HAP-1 (cell line): ENCODE measurements around the gene TNFRSF19.
"Not testable (repeated sequence)": the region's sequence is repeated elsewhere in the genome, so short reads cannot be mapped to it uniquely, and the experiment has no call there.

Experiments
- DNase-seq, 2 experiments: peaks; one replicate each; pipeline ENCODE4 v3.0.0-alpha.2; 2016 to 2020; ENCODE audit warnings: low spot score in 2 of 2
- H3K27me3 ChIP-seq: fragments of 250-450 bp; sonication (Bioruptor Pico); 2 replicates; pipeline ENCODE4 v1.5.1; 2020; ENCODE audit warnings: low read depth, mild to moderate bottlenecking, moderate library complexity
- H3K36me3 ChIP-seq: fragments of 250-450 bp; sonication (Bioruptor Pico); replicated peaks from 2 replicates; pipeline ENCODE4 v1.5.1; 2020; ENCODE audit warnings: mild to moderate bottlenecking
- H3K4me1 ChIP-seq: fragments of 250-450 bp; sonication (Bioruptor Pico); 2 replicates; pipeline ENCODE4 v1.5.1; 2020; ENCODE audit warnings: mild to moderate bottlenecking
- H3K4me3 ChIP-seq: fragments of 250-450 bp; sonication (Bioruptor Pico); 2 replicates; pipeline ENCODE4 v1.5.1; 2020; ENCODE audit warnings: mild to moderate bottlenecking, moderate library complexity
- H3K9me3 ChIP-seq: fragments of 250-450 bp; sonication (Bioruptor Pico); 2 replicates; pipeline ENCODE4 v1.5.1; 2020; ENCODE audit warnings: mild to moderate bottlenecking, moderate library complexity
- in situ Hi-C: fragments of 300-500 bp; cut with MboI; formaldehyde crosslinking; loops from 3 replicates; pipeline ENCODE4 v1.14.3; 2020; ENCODE audit warnings: low sequenced_read_pairs, inconsistent platforms, mixed read lengths

TNFRSF19 gene, protein sequence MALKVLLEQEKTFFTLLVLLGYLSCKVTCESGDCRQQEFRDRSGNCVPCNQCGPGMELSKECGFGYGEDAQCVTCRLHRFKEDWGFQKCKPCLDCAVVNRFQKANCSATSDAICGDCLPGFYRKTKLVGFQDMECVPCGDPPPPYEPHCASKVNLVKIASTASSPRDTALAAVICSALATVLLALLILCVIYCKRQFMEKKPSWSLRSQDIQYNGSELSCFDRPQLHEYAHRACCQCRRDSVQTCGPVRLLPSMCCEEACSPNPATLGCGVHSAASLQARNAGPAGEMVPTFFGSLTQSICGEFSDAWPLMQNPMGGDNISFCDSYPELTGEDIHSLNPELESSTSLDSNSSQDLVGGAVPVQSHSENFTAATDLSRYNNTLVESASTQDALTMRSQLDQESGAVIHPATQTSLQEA

GRCh38 chr13:23570099-23570920, at the start of gene TNFRSF19:
Gene TNFRSF19 (plus strand): TSS chr13:23570412. CDS start chr13:23590184, 19,772 bp downstream.
- in situ Hi-C loops = no loop called here
- Histone ChIP-seq H3K27me3 (peaks cover 16% of the 10 kb centered on the region), H3K36me3 (no peaks in the 10 kb centered on the region), H3K4me1 (peaks cover 5% of the 10 kb centered on the region; the same call in 1 of the 2 replicates), H3K4me3 (no peak within 1 kb of the TSS), H3K9me3 (no peaks in the 10 kb centered on the region)
- DNase-seq = peak in 1 of 2 experiments; percentile 45

DNA sequence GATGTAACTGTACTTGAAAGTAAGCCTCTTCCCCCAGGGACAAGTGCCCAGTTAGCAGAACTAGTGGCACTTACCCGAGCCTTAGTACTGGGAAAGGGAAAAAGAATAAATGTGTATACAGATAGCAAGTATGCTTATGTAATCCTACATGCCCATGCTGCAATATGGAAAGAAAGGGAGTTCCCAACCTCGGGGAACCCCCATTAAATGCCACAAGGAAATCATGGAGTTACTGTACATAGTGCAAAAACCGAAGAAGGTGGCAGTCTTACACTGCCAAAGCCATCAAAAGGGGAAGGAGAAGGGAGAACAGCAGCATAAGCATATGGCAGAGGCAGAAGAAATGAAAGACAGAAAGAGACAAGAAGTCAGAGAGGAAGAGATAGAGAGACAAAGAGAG, 40.3 kb upstream of the TNFRSF19 start:
- DNase-seq, H3K27me3 ChIP-seq, H3K4me3 ChIP-seq, H3K36me3 ChIP-seq, in situ Hi-C loops, H3K4me1 ChIP-seq, H3K9me3 ChIP-seq: not testable (repeated sequence)

- Histone ChIP-seq H3K36me3 (no peaks in the 10 kb centered on the region), H3K4me3 (no peak overlapping the region), H3K27me3 (0 out of 2 replicates have a peak, but pooled peaks cover 3% of the 10 kb centered on the region), H3K4me1 (no peaks in the 10 kb centered on the region), H3K9me3 (no peaks in the 10 kb centered on the region; the same call in 1 of the 2 replicates)
- in situ Hi-C loops = no loop called here
- no peak for DNase-seq
Measured at GRCh38 chr13:23531446-23531845, 38.8 kb upstream of the TNFRSF19 start.

- no peaks in the 10 kb centered on the region for H3K4me1 ChIP-seq
- no peaks in the 10 kb centered on the region; the same call in 1 of the 2 replicates for H3K9me3 ChIP-seq
- no peak for DNase-seq
- 0 out of 2 replicates have a peak, but pooled peaks cover 3% of the 10 kb centered on the region for H3K27me3 ChIP-seq
- no peak overlapping the region for H3K4me3 ChIP-seq
- H3K36me3 ChIP-seq = no peaks in the 10 kb centered on the region
- in situ Hi-C loops = no loop called here
Measured at GRCh38 chr13:23534090-23534489, 36.1 kb upstream of the TNFRSF19 start.

DNA sequence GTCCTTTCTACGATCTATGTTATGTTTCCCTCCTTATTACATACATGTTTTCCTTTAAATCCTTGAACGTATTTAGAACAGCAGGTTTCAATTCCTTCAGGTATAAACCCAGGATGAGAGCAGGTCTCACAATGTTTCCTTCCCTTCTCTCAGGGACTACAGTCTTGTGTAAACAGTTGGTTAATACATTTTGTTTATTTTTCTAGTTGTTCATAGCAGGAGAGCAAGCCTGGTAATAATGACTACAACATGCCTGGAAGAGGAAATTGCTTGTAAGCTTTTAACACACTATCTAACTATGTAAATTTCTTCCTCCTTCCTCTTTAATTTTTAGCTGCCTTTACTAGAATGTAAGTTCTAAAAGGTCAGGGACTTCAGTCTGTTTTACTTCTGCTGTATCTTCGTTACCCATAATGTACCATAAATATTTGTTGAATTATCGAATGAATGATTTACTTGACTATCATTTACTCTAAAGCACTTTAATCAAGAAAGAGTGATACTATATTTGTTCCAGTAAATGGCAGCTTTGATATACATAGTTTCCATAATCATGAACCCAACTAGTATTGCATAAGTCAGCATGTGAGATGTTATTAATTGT, 28.9 kb upstream of the TNFRSF19 start:
- H3K36me3 ChIP-seq = no peaks in the 10 kb centered on the region
- H3K9me3 ChIP-seq = no peaks in the 10 kb centered on the region
- in situ Hi-C loops = no loop called here
- no peak for DNase-seq
- H3K4me1 ChIP-seq = no peaks in the 10 kb centered on the region
- H3K27me3 ChIP-seq = no peaks in the 10 kb centered on the region
- no peak overlapping the region for H3K4me3 ChIP-seq

DNA sequence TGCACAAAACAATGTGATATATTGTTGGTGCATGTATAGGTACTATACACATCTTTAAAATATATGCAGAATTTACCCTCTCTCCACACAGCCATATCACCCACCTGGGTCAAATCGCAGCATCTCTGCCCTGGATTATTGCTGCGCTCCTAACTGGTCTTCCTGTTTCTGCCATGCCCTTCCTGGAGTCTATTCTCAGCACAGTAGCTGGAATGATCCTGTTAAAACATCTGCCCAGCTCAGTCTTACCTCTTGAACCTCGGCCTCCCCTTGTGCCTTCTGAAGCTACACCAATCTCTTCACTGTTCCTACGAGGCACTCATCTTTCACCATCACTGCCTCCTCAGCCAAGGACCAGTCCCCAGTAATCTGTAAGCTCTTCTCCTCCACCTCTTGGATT, 25.5 kb upstream of the TNFRSF19 start:
- DNase-seq = no peak
- Histone ChIP-seq H3K4me1 (no peaks in the 10 kb centered on the region), H3K36me3 (no peaks in the 10 kb centered on the region), H3K27me3 (no peaks in the 10 kb centered on the region), H3K4me3 (no peak overlapping the region), H3K9me3 (no peaks in the 10 kb centered on the region)
- in situ Hi-C loops = no loop called here

DNA sequence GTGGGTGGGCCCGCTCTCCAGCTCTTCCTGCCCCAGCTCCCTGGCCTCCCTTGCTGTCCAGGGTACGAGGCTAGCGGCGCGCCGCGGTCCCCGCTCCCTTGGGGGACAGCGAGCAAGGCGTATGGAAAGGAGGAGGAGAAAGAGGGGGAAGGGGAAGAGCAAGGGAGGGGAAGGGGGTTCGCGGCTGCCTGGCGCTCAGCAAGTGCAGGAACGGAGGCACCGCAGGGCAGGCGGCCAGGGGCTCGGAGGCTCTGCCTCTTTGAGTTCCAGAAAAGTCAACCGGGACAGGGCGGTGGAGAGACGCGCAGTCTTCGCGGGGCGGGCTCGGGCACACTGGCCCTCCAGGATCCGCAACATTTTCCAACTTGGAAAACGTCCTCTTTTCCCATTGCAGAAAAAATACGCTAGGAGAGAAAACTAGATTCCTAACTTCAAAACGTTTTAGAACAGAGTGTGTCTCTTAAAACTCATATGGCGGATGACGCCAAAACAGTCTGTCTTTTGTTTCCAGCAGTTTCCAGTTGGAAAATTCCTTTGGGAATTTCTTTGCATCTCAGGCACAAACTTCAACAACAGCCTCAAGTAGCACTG, 23.1 kb upstream of the TNFRSF19 start:
- no peaks in the 10 kb centered on the region for H3K27me3 ChIP-seq
- H3K9me3 ChIP-seq = no peaks in the 10 kb centered on the region
- H3K4me3 ChIP-seq = no peak overlapping the region
- H3K36me3 ChIP-seq = no peaks in the 10 kb centered on the region
- in situ Hi-C loops = no loop called here
- H3K4me1 ChIP-seq = peaks cover 7% of the 10 kb centered on the region
- no peak for DNase-seq

- Histone ChIP-seq H3K4me3 (no peak overlapping the region), H3K4me1 (peaks cover 16% of the 10 kb centered on the region), H3K36me3 (no peaks in the 10 kb centered on the region), H3K27me3 (no peaks in the 10 kb centered on the region), H3K9me3 (no peaks in the 10 kb centered on the region)
- in situ Hi-C loops = no loop called here
- DNase-seq = no peak
Measured at GRCh38 chr13:23549724-23550123, 20.5 kb upstream of the TNFRSF19 start.

- Histone ChIP-seq H3K36me3 (no peaks in the 10 kb centered on the region), H3K9me3 (no peaks in the 10 kb centered on the region), H3K4me3 (no peak overlapping the region), H3K4me1 (peaks cover 16% of the 10 kb centered on the region), H3K27me3 (no peaks in the 10 kb centered on the region)
- in situ Hi-C loops = no loop called here
- no peak for DNase-seq
Measured at GRCh38 chr13:23550163-23550562, 20.0 kb upstream of the TNFRSF19 start.

DNA sequence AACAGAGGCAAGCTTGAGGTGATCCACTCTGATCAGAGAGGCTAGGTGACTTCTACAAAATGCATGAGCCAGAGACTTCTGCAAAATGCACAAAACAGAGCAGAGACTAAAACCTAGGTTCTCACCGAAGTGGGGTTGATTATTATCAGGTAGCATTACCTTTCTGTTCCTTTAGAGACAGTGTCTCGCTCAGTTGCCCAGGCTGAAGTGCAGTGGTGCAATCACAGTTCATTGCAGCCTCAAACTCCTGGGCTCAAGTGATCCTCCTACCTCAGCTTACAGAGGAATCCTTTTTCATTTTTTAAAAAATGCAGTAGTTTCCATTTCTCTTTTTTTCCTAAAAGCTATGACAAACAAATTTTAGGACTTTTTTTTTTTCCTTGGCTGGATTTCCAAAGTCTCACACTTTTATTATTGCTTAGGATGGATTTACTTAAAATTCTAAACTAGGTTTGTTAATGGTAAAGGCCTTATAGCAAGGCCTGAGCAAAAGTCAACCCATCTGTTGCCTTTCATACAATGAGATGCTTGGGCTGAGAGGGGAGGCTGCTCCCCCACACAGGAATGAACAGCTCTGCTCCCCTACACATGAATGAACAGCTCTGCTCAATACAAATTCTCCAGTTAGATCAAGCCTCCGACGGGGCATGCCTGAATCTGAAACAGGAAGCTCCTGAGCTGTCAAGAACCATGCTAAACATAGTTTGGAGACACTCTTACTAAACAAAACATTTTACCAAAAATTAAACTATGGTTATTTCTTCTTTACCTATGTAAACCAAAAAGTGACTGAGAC, 18.8 kb upstream of the TNFRSF19 start:
- in situ Hi-C loops = no loop called here
- Histone ChIP-seq H3K4me1 (peaks cover 16% of the 10 kb centered on the region), H3K27me3 (no peaks in the 10 kb centered on the region), H3K4me3 (no peak overlapping the region), H3K9me3 (no peaks in the 10 kb centered on the region), H3K36me3 (no peaks in the 10 kb centered on the region)
- no peak for DNase-seq

DNA sequence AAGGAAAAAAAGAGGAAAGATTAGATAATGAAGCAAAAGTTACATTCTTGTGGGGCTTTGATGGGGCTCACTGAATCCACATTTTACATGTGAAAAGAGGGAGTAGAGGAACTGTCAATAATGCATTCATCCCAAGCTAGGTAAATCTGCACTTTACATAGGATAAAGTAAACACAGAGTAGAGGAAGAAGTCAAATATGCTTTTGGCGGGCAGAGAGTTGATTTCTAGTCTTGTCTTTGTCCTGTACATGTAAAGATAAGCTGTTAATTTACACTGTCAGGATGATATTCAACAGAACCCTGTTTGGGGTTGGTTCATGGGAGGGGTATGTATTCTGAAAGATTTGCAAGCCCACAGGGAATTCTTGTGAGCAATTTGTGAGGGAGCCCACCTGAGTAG, 18.0 kb upstream of the TNFRSF19 start:
- in situ Hi-C loops = no loop called here
- no peaks in the 10 kb centered on the region for H3K9me3 ChIP-seq
- no peaks in the 10 kb centered on the region for H3K27me3 ChIP-seq
- H3K4me3 ChIP-seq = no peak overlapping the region
- peaks cover 16% of the 10 kb centered on the region for H3K4me1 ChIP-seq
- peak; percentile 28 to 74 for DNase-seq
- H3K36me3 ChIP-seq = no peaks in the 10 kb centered on the region

GRCh38 chr13:23552661-23553060, 17.6 kb upstream of the TNFRSF19 start:
- H3K4me3 ChIP-seq = no peak overlapping the region
- H3K4me1 ChIP-seq = peaks cover 16% of the 10 kb centered on the region
- H3K27me3 ChIP-seq = no peaks in the 10 kb centered on the region
- in situ Hi-C loops = no loop called here
- DNase-seq = no peak
- H3K9me3 ChIP-seq = no peaks in the 10 kb centered on the region
- no peaks in the 10 kb centered on the region for H3K36me3 ChIP-seq

DNA sequence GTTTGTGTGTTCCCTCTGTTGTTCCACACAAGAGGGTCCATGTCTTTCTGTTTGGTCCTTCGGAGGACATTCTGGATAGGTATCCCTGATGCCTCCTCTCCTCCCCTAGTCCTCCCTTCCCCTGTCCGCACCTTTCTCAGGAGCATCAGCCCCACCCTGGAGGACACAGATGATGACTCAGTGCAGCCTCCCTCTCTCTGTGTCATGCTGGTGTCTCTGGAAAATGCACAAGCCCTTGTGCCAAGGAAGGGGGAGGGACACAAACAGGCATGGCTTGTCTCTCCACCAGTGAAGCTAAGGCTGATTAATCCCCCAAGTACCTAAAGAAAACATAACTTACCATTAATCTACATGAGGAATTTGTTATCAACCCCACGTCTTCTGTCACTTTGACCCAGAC, 16.2 kb upstream of the TNFRSF19 start:
- DNase-seq = no peak
- no peaks in the 10 kb centered on the region for H3K36me3 ChIP-seq
- in situ Hi-C loops = no loop called here
- H3K4me3 ChIP-seq = no peak overlapping the region
- peaks cover 16% of the 10 kb centered on the region for H3K4me1 ChIP-seq
- H3K27me3 ChIP-seq = no peaks in the 10 kb centered on the region
- no peaks in the 10 kb centered on the region for H3K9me3 ChIP-seq
